Testis (tissue), 5 donors: ENCODE results near the gene USP47. TPM values are rescaled to one million over a fixed set of nuclear protein-coding genes. Genes with fewer than 3 reads are reported as not detected.

Experiments
- DNase-seq: peaks from one replicate; pipeline ENCODE4 v3.0.0-alpha.2; 2019
- H3K27ac ChIP-seq, 2 donors: fragments of 200-600 bp; sonication (generic); one replicate each; pipeline ENCODE4 v1.5.1; 2019
- H3K27me3 ChIP-seq: fragments of 200-600 bp; sonication (generic); one replicate; pipeline ENCODE4 v1.5.1; 2019
- H3K36me3 ChIP-seq: fragments of 200-600 bp; sonication (generic); one replicate; pipeline ENCODE4 v1.5.1; 2017; ENCODE audit warnings: low read depth; ENCODE audit errors: missing control alignments
- H3K4me1 ChIP-seq: fragments of 200-600 bp; sonication (generic); one replicate; pipeline ENCODE4 v1.5.1; 2019
- H3K4me3 ChIP-seq, 2 donors: fragments of 200-600 bp; sonication (generic); one replicate each; pipeline ENCODE4 v1.5.1; 2017 to 2019
- H3K9me3 ChIP-seq: fragments of 200-600 bp; sonication (generic); one replicate; pipeline ENCODE4 v1.5.1; 2017
- CTCF ChIP-seq, 3 experiments: fragments of 450-650 bp in 2 of 3; fragments of 200-600 bp in 1 of 3; sonication (generic) in 1 of 3; IDR thresholded peaks; one replicate each; pipeline ENCODE4 v1.5.1; 2016 to 2019; ENCODE audit warnings: antibody characterized with exemption in 3 of 3, mild to moderate bottlenecking in 2 of 3, moderate library complexity in 1 of 3
- POLR2A ChIP-seq: fragments of 450-650 bp; IDR thresholded peaks from one replicate; pipeline ENCODE4 v1.6.1; 2017; ENCODE audit warnings: antibody characterized with exemption, mild to moderate bottlenecking, moderate library complexity
- WGBS, 2 donors: methylation state at CpG; one replicate each; pipeline ENCODE4 v1.1.5; 2018; 5-methylcytosine and 5-hydroxymethylcytosine counted together
- intact Hi-C: fragments of 100-400 bp; cut with DNase I; formaldehyde crosslinking; loops from one replicate; pipeline ENCODE4 v1.15.1; 2023; ENCODE audit warnings: low total_unique reads
- long read RNA-seq, 2 donors: transcript quantifications; one replicate each; lab custom pipeline, GENCODE V29; 2026
- polyA plus RNA-seq: library from polyadenylated mRNA; stranded (reverse); fragments of 350-450 nt; fragmentation: Illumina TruSeq; extraction: RNeasy Lipid Tissue Mini Kit (QIAGEN cat#74804); gene quantifications from one replicate; pipeline ENCODE4 v1.2.3, GENCODE V29; 2014; ENCODE audit warnings: low read depth, low replicate concordance; ENCODE audit not compliant: insufficient read depth
- total RNA-seq, 2 donors: library from RNA; depleted of rRNA; stranded (reverse); fragments of >200 nt; gene quantifications; one replicate each; pipeline ENCODE4 v1.2.3, GENCODE V29; 2016

Gene USP47
- 100 to 1,000 TPM; 102 to 111 TPM for total RNA-seq
- polyA plus RNA-seq = 35.1 TPM
- long read RNA-seq, donor 1, full-length matches to known transcripts = 10 of 57 reads
- long read RNA-seq, donor 1, partial matches to known transcripts = 47 of 57 reads
- long read RNA-seq, donor 1, other reads (novel, unspliced or antisense) = 0 of 57 reads
- long read RNA-seq, donor 2, full-length matches to known transcripts = 3 of 45 reads
- long read RNA-seq, donor 2, partial matches to known transcripts = 26 of 45 reads
- long read RNA-seq, donor 2, other reads (novel, unspliced or antisense) = 16 of 45 reads

- 0 to 2% methylated on average over 14 to 69 of the region's 70 CpGs for WGBS, 2 donors
These were observed at the start of gene USP47 for GRCh38 chr11:11841723-11842420. Gene USP47 (plus strand): TSS chr11:11841972. CDS start chr11:11842186, 214 bp downstream.

GRCh38 chr11:11793073-11793472 lies 48.7 kb upstream of the USP47 start:
- no peak overlapping the region for H3K4me3 ChIP-seq
- TF ChIP-seq POLR2A (no peak), CTCF (IDR thresholded peaks at IDR 0.05) (no peak)
- no peak for DNase-seq
- H3K4me1 ChIP-seq = no peaks in the 10 kb centered on the region
- no peak overlapping the region for H3K27ac ChIP-seq
- 73 to 87% methylated on average over 2 of the region's 2 CpGs for WGBS, 2 donors
- no peaks in the 10 kb centered on the region for H3K9me3 ChIP-seq
- H3K27me3 ChIP-seq = no peaks in the 10 kb centered on the region
- intact Hi-C loops = no loop called here
- no peaks in the 10 kb centered on the region for H3K36me3 ChIP-seq

More at GRCh38 chr11:11841723-11842420, at the start of gene USP47:
- intact Hi-C loops = no loop called here
- no peaks in the 10 kb centered on the region for H3K27me3 ChIP-seq
- peaks cover 32% of the 10 kb centered on the region for H3K4me1 ChIP-seq
- no peaks in the 10 kb centered on the region for H3K36me3 ChIP-seq
- H3K4me3 ChIP-seq = peak within 1 kb of the TSS; percentile 83 to 89
- no peaks in the 10 kb centered on the region for H3K9me3 ChIP-seq
- TF ChIP-seq POLR2A (peak; percentile 25), CTCF (IDR thresholded peaks at IDR 0.05) (peak; percentile 47 to 58 (median 58))
- peak within 1 kb of the TSS; percentile 98 to 100 for H3K27ac ChIP-seq
- DNase-seq = peak; percentile 94

- Histone ChIP-seq H3K4me3 (no peak overlapping the region), H3K9me3 (no peaks in the 10 kb centered on the region), H3K36me3 (no peaks in the 10 kb centered on the region), H3K27me3 (no peaks in the 10 kb centered on the region), H3K4me1 (no peaks in the 10 kb centered on the region), H3K27ac (no peak overlapping the region)
- TF ChIP-seq POLR2A (no peak), CTCF (IDR thresholded peaks at IDR 0.05) (peak; percentile 66 to 93 (median 74))
- intact Hi-C loops = no loop called here
- 43 to 64% methylated on average over 5 of the region's 5 CpGs for WGBS, 2 donors
- peak; percentile 86 for DNase-seq
These were observed 43.0 kb upstream of the USP47 start for GRCh38 chr11:11798586-11799438.

GRCh38 chr11:11805228-11805627 lies 36.5 kb upstream of the USP47 start:
- Histone ChIP-seq H3K36me3 (no peaks in the 10 kb centered on the region), H3K27me3 (no peaks in the 10 kb centered on the region), H3K4me3 (no peak overlapping the region), H3K9me3 (no peaks in the 10 kb centered on the region), H3K4me1 (peaks cover 8% of the 10 kb centered on the region), H3K27ac (no peak overlapping the region)
- intact Hi-C loops = loop anchor here (10.0 kb wide), 1 partner anchor 240 kb away; no protein-coding TSS in a partner anchor
- 88 to 97% methylated on average over 1 of the region's 1 CpG for WGBS, 2 donors
- DNase-seq = no peak
- TF ChIP-seq POLR2A (no peak), CTCF (IDR thresholded peaks at IDR 0.05) (no peak)
